SK-N-SH (cell line): ENCODE results near the gene MOB2.

Source experiments
- JUND ChIP-seq: IDR thresholded peaks from 2 replicates; pipeline ENCODE4 v1.4.0; 2012
- TF ChIP-seq, protein P1 (sequence below): fragments of 200-600 bp; sonication (generic); IDR thresholded peaks from 2 replicates; pipeline ENCODE4 v1.6.1; 2017; ENCODE audit warnings: antibody characterized with exemption, mild to moderate bottlenecking, moderate library complexity

DNA sequence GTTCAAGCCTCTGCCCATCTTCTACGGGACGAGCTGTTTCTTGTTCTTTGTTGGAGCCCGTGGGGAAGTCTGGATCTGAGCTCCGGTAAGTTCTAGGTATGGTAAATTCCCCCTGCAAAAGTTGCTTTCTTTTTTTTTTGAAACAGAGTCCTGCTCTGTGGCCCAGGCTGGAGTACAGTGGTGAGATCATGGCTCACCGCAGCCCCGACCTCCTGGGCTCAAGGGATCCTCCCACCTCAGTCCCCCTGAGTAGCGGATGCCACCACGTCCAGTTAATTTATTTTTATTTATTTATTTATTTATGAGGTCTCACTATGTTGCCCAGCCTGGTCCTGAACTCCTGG lies 35.5 kb upstream of the MOB2 start:
- TF ChIP-seq, protein P1, sequence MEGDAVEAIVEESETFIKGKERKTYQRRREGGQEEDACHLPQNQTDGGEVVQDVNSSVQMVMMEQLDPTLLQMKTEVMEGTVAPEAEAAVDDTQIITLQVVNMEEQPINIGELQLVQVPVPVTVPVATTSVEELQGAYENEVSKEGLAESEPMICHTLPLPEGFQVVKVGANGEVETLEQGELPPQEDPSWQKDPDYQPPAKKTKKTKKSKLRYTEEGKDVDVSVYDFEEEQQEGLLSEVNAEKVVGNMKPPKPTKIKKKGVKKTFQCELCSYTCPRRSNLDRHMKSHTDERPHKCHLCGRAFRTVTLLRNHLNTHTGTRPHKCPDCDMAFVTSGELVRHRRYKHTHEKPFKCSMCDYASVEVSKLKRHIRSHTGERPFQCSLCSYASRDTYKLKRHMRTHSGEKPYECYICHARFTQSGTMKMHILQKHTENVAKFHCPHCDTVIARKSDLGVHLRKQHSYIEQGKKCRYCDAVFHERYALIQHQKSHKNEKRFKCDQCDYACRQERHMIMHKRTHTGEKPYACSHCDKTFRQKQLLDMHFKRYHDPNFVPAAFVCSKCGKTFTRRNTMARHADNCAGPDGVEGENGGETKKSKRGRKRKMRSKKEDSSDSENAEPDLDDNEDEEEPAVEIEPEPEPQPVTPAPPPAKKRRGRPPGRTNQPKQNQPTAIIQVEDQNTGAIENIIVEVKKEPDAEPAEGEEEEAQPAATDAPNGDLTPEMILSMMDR, result no peak
- no peak for TF ChIP-seq JUND
